ENCODE data around the gene GPRIN2.
"Not testable (repeated sequence)": the region's sequence is repeated elsewhere in the genome, so short reads cannot be mapped to it uniquely, and the experiment has no call there.

GPRIN2 gene

DNA sequence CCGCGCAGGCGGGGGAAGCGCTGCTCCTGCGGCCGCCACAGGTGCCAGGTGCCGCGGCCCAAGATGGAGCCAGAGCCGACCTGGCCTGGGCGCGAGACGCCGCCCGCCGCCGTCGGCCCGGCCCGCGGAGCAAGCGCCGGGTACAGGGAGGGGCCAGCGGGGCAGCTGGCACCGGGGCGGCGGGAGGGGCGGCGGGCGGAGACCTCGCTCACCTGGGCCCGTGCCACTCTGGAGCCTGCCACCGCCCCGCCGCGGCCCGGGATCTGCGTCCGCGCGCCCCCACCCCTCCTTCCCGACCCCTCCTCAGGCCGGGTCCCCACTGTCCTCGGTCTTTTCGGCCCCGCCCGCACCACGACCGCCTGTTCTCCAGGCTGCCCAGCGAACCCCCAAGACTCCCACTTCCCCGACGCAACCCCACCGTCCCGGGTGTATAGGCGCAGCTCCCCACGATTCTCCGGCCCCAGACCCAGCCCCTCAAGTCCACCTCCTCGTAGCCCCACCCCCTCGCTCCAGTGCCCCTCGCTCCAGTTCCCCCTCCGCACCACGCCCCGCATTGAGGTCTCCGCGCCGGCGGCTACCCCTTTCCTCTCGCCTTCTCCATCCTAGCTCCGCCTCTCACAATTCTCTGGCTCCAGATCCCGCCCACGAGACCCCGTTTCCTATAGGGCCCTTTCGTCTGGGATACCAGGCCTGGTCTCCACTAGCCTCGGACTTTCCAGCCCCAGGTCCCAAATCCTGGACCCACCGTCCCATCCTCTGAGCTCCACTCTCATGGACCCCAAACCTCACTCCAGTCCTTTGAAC, at the start of gene GPRIN2:
TSS of gene GPRIN2 (minus strand) at position 144 of the 804 bp plus-strand sequence. CDS start 5,922 bp downstream, outside the sequence.
- no peak for DNase-seq

DNA sequence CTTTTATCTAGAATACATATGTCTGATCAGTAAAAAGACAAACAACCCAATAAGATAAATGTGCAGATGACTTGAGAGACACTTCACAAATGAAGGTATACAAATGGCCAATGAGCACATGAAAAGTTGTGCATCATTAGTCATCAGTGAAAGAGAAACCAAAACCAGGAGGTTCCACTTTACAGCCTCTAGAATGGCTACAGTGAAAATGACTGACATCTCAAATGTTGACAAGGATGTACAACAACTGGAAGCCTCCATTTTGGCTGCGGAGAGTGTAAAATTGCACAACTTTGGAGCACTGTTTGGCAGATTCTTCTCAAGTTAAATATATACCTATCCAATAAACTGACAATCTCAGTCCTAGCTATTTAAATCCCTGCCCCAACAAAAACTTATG, 44.1 kb upstream of the GPRIN2 start:
- DNase-seq = not testable (repeated sequence)

DNA sequence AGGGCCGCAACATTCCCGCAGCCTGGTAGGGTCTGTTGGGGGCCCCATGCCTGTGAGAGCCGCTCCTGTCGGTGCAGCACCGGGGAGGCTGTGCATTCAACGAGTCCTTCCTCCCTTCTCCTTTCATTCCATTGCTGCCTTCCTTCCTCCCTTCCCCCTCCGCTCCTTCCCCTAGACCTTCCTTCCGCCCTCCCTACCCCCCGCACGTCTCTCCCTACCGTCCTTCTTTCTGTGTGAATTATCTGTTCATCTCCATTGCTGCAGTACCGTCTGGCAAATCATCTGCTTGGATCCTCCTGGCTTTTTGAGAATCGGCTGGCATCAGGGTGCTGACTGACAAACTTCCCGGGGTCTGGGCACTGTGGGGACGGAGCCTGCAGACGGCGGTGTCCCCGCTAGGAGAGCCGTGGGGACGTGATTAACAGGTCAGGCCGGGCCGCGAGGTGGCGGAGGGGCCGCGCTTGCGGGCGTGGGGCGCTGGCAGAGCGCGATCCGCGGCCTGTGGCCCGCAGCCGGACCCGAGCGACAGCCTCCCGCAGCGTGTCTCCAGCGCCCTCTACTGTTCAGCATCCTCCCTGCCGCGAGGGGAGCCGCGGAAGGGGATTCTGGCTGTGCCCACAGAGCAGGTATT, 41.3 kb upstream of the GPRIN2 start:
- DNase-seq = not testable (repeated sequence)

DNA sequence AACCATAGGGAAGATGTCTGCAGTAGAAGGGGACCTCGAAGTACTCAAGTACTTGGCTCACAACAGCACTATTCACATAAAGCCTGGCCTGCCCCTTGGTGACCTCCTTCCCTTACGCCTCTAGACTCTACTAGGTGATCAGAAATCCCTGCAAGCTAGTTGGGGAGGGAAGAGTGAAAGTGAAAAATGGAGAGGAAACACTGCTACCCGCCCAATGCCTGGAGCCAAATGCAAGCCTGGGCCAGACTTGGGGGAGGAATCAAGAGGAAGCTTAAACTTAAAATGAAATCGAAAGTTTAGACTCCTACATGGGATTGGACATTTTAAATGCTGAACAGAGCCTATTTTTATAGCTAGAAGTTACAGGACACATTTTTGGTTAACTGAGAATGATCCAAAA, 40.1 kb upstream of the GPRIN2 start:
- not testable (repeated sequence) for DNase-seq

DNA sequence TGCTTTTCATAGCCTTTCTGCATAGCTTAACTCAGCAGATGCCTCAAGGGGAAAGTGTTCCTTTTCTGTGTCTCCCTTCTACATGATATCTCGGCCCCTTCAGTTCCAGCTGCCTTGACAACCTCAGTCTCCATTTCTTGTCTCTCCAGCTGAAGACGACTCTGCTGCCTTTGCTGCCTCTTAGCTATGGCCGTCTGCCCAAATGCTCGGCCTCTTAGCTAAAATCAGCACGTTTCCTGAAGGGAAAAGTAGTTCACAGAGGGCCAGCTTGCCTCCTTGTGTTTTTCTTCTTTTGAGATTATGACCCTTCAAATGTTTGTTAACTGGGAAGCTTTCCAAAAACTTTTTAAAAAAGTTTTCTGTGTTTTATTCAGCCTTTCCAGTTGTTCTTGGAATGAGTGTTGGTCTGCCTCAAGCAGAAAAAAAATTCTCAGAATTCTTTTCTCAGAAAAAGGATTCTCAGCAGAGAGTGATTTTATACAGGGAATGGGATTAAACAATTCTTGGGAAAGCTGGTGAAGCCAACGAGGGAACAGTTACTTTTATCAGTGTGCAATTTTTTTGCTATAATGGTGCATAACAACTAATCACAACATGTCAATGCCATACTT, 38.1 kb upstream of the GPRIN2 start:
- not testable (repeated sequence) for DNase-seq

DNA sequence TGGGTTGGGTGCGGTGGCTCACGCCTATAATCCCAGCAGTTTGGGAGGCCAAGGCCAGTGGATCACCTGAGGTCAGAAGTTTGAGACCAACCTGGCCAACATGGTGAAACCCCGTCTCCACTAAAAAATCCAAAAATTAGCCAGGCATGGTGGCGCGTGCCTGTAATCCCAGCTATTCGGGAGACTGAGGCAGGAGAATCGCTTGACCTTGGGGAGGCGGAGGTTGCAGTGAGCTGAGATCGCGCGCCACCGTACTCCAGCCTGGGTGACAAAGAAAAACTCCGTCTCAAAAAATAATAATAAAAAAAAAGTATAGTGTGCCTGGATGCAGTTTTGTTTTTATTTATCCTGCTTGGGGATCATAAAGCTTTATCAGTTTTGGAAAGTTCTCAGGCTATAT, 36.8 kb upstream of the GPRIN2 start:
- not testable (repeated sequence) for DNase-seq

DNA sequence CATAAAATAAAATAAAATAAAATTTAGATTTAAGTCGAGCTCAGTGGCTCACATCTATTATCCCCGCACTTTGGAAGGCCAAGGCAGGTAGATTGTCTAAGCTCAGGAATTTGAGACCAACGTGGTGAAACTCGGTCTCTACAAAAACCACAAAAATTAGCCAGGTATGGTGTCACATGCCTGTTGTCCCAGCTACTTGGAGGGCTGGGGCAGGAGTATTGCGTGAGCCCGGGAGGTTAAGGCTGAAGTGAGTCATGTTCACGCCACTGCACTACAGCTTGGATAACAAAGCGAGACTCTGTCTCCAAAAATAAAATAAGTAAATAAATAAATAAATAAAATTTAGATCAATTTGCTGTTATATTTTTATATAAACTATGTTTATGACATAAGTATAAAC, 34.6 kb upstream of the GPRIN2 start:
- not testable (repeated sequence) for DNase-seq

DNA sequence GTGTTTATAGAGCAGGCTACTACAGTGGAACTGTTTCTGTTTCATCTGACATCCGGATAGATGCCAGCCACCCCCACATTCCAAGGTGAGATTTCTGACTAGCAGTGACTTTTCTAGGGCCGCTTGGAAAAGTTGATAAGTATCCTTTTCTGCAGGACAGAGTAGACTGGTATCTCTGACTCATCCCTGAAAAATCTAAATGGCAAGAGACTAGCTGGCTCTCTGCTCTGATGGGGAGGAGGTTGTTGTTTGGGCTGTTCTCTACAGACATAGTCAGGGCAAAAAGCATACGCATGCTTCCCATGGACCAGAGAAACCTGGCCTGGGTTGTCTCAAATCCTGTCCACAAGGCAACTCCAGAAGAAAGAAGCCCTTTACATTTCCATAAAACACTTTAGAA, 33.1 kb upstream of the GPRIN2 start:
- not testable (repeated sequence) for DNase-seq

DNA sequence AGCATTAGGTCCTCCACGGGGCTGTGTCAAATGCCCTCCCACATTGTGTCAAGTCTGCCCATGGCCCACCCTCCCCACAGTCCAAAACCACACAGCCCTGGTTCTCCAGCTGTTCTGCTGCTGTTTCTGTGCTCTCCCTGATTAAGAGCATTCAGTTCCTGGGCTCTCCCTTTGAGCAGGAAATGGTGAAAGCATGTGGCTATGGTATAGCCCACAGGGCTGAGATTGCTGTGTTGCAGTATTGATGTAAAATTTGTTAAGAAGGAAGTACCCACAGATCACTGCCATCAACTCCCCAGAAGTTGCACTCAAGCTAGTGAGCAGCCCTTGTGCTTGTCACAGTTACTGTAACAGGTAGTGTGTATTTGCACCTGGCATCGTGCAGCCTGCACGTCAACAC, 31.8 kb upstream of the GPRIN2 start:
- not testable (repeated sequence) for DNase-seq

DNA sequence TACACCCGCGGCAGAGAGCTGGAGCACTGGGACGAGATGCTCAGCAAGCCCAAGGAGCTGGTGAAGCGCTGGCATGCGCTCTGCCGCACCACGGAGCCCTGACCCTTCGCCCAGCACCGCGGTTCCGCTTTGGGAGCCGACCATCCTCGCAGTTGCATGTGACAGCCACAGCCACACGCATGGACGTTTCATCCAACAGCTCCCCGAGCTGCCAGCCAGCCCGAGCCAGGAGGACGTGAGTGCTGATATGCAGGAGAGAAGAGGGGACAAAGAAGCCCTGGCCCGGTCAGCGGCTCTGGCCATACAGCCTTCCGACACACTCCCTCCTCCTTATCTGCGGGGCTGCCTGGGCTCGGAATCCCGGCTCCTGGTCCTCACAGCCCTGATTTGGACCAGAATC, 31.1 kb upstream of the GPRIN2 start:
- DNase-seq = not testable (repeated sequence)

DNA sequence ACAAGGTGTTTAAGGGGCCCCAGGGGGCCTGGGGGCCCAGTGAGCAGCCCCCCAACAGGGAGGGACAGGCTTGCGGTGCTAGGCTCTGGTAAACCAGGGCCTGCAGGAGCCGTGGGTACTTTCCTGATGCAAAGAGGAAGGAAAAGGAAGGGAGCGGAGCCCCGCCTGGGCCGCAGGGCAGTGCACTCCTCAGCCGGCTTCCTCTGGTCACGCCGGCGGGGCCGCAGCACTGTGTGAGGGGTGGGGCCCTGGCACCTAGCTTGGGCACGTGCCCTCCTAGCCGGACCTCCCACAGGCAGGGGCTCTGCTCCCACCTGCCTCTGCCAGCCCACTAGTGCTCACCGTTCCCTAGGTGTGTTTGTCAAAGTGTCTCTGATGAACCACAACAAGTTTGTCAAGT, 28.8 kb upstream of the GPRIN2 start:
- DNase-seq = not testable (repeated sequence)

DNA sequence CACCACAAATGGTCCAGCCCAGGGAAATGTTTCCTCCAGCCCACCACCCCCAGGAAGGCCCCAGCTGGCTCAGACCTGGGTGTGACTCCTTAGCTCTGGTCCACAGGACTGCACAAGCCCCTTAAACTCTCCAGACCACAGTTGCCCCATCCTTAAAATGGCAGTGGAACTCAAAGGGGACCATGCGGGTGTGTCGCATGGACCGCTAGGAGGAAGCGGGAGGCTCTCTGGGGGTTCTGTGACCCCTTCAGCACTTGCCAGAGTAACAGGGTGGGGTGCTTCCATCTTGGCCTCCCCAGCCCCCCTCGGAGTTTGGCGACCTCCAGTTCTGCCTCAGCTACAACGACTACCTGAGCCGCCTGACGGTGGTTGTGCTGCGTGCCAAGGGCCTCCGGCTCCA, 27.7 kb upstream of the GPRIN2 start:
- not testable (repeated sequence) for DNase-seq

DNA sequence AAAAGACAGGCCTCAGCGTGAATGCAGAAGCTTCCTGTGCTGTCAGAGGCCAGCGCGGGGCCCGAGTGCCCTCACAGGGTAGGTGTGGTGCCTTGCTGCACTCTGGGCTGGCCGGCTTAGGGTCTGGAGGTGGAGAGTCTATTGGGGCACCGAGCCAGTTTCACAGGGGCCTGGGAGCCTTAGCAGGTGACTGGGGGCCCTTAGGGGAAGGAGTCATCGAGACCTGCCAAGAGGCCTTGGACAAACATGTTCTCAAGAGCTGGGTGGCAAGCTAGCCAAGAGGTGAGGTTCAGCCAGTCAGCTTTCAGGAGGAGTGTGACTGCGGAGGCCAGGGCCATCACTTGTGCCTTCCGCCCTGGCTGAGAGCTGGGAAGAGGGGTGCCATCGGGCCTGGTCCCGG, 26.1 kb upstream of the GPRIN2 start:
- DNase-seq = not testable (repeated sequence)

DNA sequence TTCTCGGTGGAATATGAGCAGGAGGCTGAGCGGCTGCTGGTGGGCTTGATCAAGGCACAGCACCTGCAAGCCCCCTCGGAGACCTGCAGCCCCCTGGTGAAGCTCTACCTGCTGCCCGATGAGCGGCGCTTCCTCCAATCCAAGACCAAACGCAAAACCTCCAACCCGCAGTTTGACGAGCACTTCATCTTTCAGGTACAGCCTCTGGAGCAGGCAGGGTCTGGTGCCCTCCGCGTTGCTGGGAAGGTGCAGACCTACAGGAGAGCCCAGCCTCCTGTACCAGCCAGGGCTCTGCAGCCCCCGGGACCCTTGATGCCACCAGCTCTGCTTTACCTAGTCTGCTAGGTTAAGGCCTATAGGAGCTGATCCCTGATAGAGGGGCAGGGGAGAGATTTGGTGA, 25.5 kb upstream of the GPRIN2 start:
- DNase-seq = not testable (repeated sequence)

DNA sequence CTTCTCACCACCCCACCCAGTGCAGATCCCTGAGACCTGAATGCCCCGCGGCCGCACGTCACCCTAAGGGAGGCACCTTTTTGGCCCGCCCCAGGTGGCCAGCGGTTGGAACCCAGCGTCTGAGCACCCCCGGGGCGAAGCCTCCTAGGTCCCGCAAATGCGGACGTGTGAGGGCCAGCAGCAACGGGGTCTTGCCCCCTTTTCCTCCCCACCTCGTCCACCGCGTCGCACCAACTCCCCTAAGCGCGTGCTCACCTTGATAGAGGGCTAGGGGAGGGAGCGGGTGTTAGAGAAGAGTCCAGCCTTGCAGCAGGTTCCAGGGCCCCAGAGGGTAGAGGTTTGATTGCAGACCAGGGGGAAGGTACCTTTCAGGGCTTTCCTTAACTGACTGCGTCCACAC, 22.9 kb upstream of the GPRIN2 start:
- not testable (repeated sequence) for DNase-seq

DNA sequence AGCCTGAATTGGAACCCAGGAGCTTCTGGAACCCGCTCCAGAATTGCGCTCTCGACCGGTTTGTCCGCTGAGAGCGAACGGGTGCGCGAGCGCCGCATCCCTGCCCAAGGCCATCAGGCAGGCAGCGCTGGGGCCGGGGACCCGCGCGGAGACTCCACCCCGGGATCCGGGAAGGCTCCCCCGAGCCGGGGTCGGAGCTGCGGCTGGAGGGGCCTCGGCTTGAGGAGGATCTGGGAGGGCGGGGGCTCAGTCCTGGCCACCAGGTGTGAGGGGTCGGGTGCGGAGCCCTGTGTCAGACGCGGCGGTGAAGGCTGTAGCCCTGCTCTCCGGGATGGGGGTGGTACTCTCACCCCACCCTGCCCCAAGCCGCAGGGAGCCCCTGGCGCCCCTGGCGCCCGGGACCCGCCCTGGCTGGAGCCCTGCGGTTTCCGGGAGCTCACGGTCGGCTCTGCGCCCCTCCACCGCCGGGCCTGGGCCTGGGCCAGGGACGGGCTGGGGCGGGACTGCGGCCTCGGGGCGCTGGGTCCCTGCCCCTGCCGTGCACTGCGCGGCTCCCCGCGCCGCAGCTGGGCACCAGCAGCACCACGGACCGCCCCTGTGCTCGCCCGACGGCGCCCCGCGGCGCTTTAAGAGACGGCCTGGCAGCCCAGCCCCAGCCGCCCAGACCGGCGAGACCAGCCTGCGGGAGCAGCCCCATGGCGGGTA, 22.2 kb upstream of the GPRIN2 start, which contains the start of gene SYT15:
TSS of gene SYT15 (plus strand) at position 655 of the 705 bp plus-strand sequence. CDS start at position 696, 41 bp downstream.
- not testable (repeated sequence) for DNase-seq

DNA sequence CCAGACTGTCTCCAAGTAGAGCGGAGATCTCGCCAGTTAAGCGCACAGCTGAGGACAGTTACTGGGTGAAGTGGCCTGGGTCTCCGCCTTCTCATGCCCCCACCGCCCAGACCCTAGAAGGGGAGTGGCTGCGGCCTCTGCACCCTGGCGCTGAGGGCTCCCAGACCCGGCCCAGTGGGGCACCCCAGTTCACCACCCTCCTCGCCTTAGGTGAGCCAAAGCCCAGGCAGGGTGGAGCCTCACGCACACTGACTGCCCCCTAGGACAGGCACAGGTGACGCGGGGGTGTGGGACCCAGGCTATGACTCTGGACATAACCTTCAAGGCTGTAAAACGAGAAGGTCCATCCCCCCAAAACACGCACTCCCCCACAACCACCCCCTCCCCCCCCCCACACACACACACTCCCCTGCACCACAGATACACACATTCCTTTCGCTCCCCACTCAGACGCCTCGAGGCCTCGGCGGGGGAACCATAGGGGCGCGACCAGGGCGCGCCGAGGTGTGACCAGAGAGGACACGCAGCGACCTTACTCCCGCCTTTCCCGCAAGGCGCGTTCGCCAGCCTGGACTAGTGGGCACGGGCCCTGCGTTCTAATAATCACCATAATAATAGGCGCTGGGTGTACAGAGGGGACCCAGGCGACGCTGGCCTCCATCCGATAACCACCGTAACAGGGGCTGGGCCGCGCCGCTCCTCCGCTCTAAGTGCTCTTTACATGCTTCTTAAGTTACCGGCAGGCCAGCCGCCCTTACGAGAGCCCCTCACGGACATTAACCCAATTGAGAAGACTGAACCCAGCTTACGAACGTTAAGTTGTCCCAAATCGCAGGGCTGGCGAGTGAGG, 21.4 kb upstream of the GPRIN2 start:
- DNase-seq = not testable (repeated sequence)

DNA sequence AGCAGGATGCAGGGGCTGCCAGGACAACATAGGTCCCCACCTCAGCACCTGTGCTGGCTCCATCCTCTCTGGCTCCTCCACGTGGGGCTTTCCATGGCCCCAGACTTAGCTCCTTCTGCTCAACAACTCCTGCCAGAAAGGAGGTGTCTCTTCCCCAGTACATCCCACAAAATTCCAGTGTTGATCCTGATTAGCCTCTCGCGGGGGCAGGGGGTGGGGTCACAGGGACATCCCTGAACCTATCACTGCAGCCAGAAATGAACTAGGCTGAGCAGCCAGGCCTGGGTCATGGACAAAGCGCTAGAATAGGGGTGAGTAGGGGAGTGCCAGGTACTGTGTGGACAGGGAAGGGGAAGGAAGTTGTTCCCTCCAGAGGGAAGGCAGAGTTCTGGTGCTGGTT, 17.4 kb upstream of the GPRIN2 start:
- DNase-seq = not testable (repeated sequence)

DNA sequence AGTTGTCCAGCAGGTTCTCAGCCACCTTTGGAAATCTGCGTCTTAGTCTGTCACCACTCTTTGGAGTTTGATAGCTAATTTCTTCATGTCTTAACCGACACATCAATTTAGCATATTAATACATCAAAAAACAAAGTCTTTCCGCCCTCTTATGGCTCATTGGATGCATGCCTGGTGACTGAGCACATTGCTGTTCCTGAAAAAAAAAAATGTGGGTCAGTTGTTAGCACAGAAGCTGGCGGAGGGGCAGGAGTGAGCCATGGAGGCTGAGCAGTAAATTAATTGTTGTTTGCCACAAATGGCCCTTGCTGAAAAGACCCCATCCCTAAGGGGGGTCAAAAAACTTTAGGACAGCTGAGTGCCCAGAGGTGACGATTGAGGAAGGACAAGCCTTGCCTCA, 16.9 kb upstream of the GPRIN2 start:
- DNase-seq = not testable (repeated sequence)

DNA sequence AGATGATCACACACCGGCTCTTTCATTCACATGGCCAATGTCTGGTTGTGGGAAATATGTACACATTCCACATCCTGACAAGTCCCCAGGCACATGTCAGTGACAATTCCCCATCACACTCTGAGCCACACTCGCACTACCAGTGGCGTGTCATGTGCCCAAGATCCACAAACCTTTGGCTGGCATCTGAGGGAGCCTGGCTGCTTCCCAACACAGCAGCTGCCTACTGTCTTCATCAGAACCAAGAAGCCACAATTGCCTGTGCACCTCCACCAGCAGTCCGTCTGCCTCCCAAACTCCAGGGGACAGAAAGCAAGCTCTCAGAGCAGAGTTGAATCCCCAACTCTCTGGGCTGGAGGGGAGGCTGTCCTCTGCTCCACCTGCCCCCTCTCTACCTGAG, 16.3 kb upstream of the GPRIN2 start:
- DNase-seq = not testable (repeated sequence)

DNA sequence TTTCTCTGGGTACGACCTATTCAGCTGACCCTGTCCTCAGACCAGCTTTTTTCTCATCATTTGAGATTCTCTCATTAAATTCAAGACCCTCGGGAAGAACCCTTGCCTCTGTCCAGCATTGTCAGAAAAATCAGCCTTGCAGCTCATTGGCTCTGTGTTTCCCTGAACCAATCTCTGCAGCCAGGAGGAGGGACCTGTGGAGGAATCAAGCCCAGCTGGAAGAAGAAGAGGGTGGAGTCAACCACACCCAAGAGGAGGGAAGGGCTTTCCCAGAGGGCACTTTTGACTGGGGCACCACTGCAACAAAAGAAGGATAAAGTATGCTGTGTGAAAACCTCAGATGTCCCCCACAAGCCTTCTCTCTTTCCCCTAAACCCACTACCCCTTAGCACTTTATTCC, 14.2 kb upstream of the GPRIN2 start:
- DNase-seq = not testable (repeated sequence)

DNA sequence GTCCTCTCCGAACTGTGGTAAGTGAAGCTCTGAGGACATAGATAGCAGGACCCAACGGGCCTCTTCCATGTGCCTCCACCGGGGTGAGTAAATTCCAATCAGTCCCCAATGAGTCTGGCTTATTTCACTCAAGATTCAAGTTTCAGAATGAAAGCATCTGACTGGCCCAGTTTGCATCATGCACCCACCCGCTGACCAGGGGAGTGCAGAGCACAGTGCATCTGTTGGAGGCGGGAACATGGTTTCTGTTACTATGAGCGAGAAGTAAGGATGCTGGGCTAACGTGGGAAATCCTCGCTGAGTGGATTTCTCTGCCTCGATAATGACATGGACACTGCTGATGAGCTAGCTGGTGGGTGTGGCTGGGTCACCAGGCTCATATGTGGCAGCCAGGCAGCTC, 10.7 kb upstream of the GPRIN2 start:
- DNase-seq = not testable (repeated sequence)

Data from hematopoietic multipotent progenitor cell treated with erythropoietin and hydrocortisone succinate and interleukin-3 and kit ligand, for 8 days (in vitro differentiated cells).